ENCODE measurements around the gene HMCES. TPM values are rescaled to one million over a fixed set of nuclear protein-coding genes. Genes with fewer than 3 reads are reported as not detected.
"Not testable (repeated sequence)": the region's sequence is repeated elsewhere in the genome, so short reads cannot be mapped to it uniquely, and the experiment has no call there.

Gene HMCES
- total RNA-seq, 1 donor from 2014 or later, result 16.9 TPM

GRCh38 chr3:129263161-129263910, 15.3 kb upstream of the HMCES start:
- no peaks in the 10 kb centered on the region for H3K27me3 ChIP-seq
- intact Hi-C loops (cut with DNase I), result no loop called here
- no peak overlapping the region for H3K4me3 ChIP-seq
- TF ChIP-seq POLR2A (IDR thresholded peaks at IDR 0.05) (no peak), CTCF (IDR thresholded peaks at IDR 0.05) (no peak), POLR2AphosphoS5 (IDR thresholded peaks at IDR 0.05; ENCODE audit: insufficient read depth in 1 of 2, low read depth in 1 of 2) (no peak)
- DNase-seq (ENCODE audit: extremely low spot score in 2 of 2), result no peak
- no peaks in the 10 kb centered on the region for H3K9me3 ChIP-seq
- peaks cover 4 to 93% of the 10 kb centered on the region in 2 donors for H3K36me3 ChIP-seq
- no peaks in the 10 kb centered on the region for H3K4me1 ChIP-seq
- no peak overlapping the region for H3K27ac ChIP-seq

GRCh38 chr3:129264994-129265393, 13.7 kb upstream of the HMCES start:
- DNase-seq (ENCODE audit: extremely low spot score in 2 of 2); H3K27me3 ChIP-seq; H3K4me3 ChIP-seq; H3K9me3 ChIP-seq; H3K27ac ChIP-seq; intact Hi-C loops (cut with DNase I); H3K4me1 ChIP-seq: not testable (repeated sequence)
- peaks cover 4 to 96% of the 10 kb centered on the region in 2 donors for H3K36me3 ChIP-seq

- intact Hi-C loops (cut with DNase I), result no loop called here
- H3K4me1 ChIP-seq, result no peaks in the 10 kb centered on the region
- H3K4me3 ChIP-seq, result no peak overlapping the region
- no peak for TF ChIP-seq CTCF (IDR thresholded peaks at IDR 0.05)
- no peak for TF ChIP-seq POLR2A (IDR thresholded peaks at IDR 0.05)
- TF ChIP-seq POLR2AphosphoS5 (IDR thresholded peaks at IDR 0.05; ENCODE audit: insufficient read depth in 1 of 2, low read depth in 1 of 2), result no peak
- H3K27me3 ChIP-seq, result no peaks in the 10 kb centered on the region
- no peak overlapping the region for H3K27ac ChIP-seq
- no peak for DNase-seq (ENCODE audit: extremely low spot score in 2 of 2)
- H3K9me3 ChIP-seq, result no peaks in the 10 kb centered on the region
- peaks cover 4 to 96% of the 10 kb centered on the region in 2 donors for H3K36me3 ChIP-seq
Measured at GRCh38 chr3:129266651-129267050, 12.0 kb upstream of the HMCES start.

GRCh38 chr3:129268396-129268795, 10.3 kb upstream of the HMCES start:
- Histone ChIP-seq H3K9me3 (no peaks in the 10 kb centered on the region), H3K36me3 (peaks cover 4 to 100% of the 10 kb centered on the region in 2 donors), H3K4me3 (no peak overlapping the region), H3K4me1 (no peaks in the 10 kb centered on the region), H3K27me3 (no peaks in the 10 kb centered on the region), H3K27ac (no peak overlapping the region)
- no peak for DNase-seq (ENCODE audit: extremely low spot score in 2 of 2)
- intact Hi-C loops (cut with DNase I), result no loop called here
- TF ChIP-seq CTCF (IDR thresholded peaks at IDR 0.05) (no peak), POLR2AphosphoS5 (IDR thresholded peaks at IDR 0.05; ENCODE audit: insufficient read depth in 1 of 2, low read depth in 1 of 2) (no peak), POLR2A (IDR thresholded peaks at IDR 0.05) (no peak)

GRCh38 chr3:129271674-129272073, 7.0 kb upstream of the HMCES start:
- Histone ChIP-seq H3K27me3 (no peaks in the 10 kb centered on the region), H3K4me1 (no peaks in the 10 kb centered on the region), H3K27ac (no peak overlapping the region), H3K4me3 (no peak overlapping the region), H3K36me3 (peaks cover 4 to 96% of the 10 kb centered on the region in 2 donors), H3K9me3 (no peaks in the 10 kb centered on the region)
- intact Hi-C loops (cut with DNase I), result no loop called here
- DNase-seq (ENCODE audit: extremely low spot score in 2 of 2), result no peak
- TF ChIP-seq CTCF (IDR thresholded peaks at IDR 0.05), result no peak
